Osteocyte (in vitro differentiated cells): ENCODE results near the gene TTC27. TPM values are rescaled to one million over a fixed set of nuclear protein-coding genes. Genes with fewer than 3 reads are reported as not detected.

ENCODE experiments used
- DNase-seq: peaks from one replicate; pipeline ENCODE4 v3.0.0; 2021; ENCODE audit warnings: mixed read lengths; ENCODE audit not compliant: unreplicated experiment; ENCODE audit errors: extremely low spot score
- H3K27ac Mint-ChIP-seq: one replicate; pipeline ENCODE4 v1.8.0; 2021; ENCODE audit warnings: mild to moderate bottlenecking, mixed read lengths; ENCODE audit not compliant: unreplicated experiment
- H3K27me3 Mint-ChIP-seq: one replicate; pipeline ENCODE4 v1.8.0; 2021; ENCODE audit warnings: mixed read lengths; ENCODE audit not compliant: unreplicated experiment
- H3K36me3 Mint-ChIP-seq: one replicate; pipeline ENCODE4 v1.8.0; 2021; ENCODE audit warnings: mixed read lengths; ENCODE audit not compliant: unreplicated experiment
- H3K4me1 Mint-ChIP-seq: one replicate; pipeline ENCODE4 v1.8.0; 2021; ENCODE audit warnings: mixed read lengths; ENCODE audit not compliant: unreplicated experiment
- H3K4me3 Mint-ChIP-seq: one replicate; pipeline ENCODE4 v1.8.0; 2021; ENCODE audit warnings: mild to moderate bottlenecking, moderate library complexity, mixed read lengths; ENCODE audit not compliant: unreplicated experiment
- H3K9me3 Mint-ChIP-seq: one replicate; pipeline ENCODE4 v1.8.0; 2021; ENCODE audit warnings: mixed read lengths; ENCODE audit not compliant: unreplicated experiment
- total RNA-seq: library from RNA; stranded (reverse); gene quantifications from 2 replicates; pipeline ENCODE4 v1.2.1, GENCODE V29; 2021
- TF ChIP-seq, protein P1 (sequence below): fragments of 200-600 bp; sonication (generic); IDR thresholded peaks from 2 replicates; pipeline ENCODE4 v1.5.0; 2021; ENCODE audit warnings: antibody characterized with exemption, mild to moderate bottlenecking, moderate library complexity

TTC27 gene
- total RNA-seq, 1 donor from 2014 or later, result 14.2 TPM

DNA sequence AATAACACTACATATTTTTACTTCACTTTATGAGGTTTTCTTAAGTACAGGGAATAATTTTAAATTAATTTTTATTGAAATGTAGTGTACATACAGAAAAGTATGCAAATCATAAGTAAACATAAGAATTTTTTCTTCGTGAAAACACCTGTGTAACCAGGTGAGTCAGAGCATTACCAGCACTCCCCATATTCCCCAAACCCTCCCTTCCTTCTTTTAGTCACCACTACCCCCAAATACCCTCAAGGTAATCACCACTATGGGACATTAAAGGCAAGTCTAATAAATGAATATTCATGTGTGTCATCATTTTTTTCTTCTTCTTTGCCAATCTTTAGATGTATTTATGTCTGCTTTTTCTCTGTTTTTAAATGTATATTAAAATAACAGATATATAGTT is 179.0 kb downstream of the TTC27 start:
- Mint-ChIP-seq H3K4me3 (no peak overlapping the region), H3K27ac (no peak overlapping the region), H3K9me3 (peaks cover 1% of the 10 kb centered on the region), H3K36me3 (peaks cover 10% of the 10 kb centered on the region), H3K4me1 (peaks cover 20% of the 10 kb centered on the region), H3K27me3 (no peaks in the 10 kb centered on the region)
- TF ChIP-seq, protein P1, sequence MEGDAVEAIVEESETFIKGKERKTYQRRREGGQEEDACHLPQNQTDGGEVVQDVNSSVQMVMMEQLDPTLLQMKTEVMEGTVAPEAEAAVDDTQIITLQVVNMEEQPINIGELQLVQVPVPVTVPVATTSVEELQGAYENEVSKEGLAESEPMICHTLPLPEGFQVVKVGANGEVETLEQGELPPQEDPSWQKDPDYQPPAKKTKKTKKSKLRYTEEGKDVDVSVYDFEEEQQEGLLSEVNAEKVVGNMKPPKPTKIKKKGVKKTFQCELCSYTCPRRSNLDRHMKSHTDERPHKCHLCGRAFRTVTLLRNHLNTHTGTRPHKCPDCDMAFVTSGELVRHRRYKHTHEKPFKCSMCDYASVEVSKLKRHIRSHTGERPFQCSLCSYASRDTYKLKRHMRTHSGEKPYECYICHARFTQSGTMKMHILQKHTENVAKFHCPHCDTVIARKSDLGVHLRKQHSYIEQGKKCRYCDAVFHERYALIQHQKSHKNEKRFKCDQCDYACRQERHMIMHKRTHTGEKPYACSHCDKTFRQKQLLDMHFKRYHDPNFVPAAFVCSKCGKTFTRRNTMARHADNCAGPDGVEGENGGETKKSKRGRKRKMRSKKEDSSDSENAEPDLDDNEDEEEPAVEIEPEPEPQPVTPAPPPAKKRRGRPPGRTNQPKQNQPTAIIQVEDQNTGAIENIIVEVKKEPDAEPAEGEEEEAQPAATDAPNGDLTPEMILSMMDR, result no peak
- DNase-seq, result no peak

DNA sequence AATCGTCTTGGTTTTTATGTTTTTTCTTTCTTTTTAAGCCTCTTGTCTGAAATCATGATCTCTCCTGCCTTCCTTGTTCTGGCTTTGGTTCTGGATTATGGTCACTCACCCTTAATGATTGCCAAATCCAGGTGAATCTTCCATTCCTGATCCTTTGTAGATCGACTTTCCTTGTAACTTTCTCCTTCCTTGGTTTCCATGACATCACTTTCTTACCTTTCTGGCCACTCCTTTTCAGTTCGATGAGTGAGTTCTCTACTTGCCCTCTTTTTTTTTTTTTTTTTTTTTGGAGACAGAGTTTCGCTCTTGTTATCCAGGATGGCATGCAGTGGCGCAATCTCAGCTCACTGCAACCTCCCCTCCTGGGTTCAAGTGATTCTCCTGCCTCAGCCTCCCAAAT is 179.8 kb downstream of the TTC27 start:
- Mint-ChIP-seq H3K27me3 (no peaks in the 10 kb centered on the region), H3K36me3 (peaks cover 10% of the 10 kb centered on the region), H3K27ac (no peak overlapping the region), H3K4me3 (no peak overlapping the region), H3K4me1 (peaks cover 24% of the 10 kb centered on the region), H3K9me3 (peaks cover 4% of the 10 kb centered on the region)
- DNase-seq, result no peak
- TF ChIP-seq, protein P1, result no peak

DNA sequence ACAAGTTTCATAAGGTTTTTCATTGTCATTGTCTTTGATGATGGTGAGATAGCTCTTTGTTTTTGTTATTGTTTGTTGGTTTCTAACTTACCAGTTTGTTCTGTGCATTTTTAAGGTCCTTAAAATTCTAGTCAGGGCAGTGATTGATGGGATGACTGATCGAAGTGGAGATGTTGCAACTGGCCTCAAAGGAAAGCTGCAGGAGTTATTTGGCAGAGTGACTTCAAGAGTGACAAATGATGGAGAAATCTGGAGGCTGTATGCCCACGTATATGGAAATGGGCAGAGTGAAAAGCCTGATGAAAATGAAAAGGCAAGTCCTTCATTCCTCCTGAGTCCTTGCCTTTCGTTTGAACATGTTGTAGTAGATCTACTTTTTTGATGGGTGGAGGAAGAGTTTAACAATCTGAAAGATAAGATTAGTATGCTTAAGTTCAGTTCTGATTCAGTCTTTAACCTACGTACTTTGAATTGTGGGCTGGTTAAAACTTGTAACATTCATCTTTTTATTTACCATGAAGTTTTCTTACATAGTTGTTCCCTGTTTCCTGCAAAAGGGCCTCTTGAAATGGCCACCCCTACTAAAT is 183.2 kb downstream of the TTC27 start:
- H3K36me3 Mint-ChIP-seq, result peaks cover 10% of the 10 kb centered on the region
- DNase-seq, result no peak
- peak overlapping the region; percentile 79 for H3K27ac Mint-ChIP-seq
- H3K9me3 Mint-ChIP-seq, result peaks cover 4% of the 10 kb centered on the region
- H3K4me1 Mint-ChIP-seq, result peaks cover 21% of the 10 kb centered on the region
- TF ChIP-seq, protein P1, result no peak
- no peak overlapping the region for H3K4me3 Mint-ChIP-seq
- H3K27me3 Mint-ChIP-seq, result no peaks in the 10 kb centered on the region

DNA sequence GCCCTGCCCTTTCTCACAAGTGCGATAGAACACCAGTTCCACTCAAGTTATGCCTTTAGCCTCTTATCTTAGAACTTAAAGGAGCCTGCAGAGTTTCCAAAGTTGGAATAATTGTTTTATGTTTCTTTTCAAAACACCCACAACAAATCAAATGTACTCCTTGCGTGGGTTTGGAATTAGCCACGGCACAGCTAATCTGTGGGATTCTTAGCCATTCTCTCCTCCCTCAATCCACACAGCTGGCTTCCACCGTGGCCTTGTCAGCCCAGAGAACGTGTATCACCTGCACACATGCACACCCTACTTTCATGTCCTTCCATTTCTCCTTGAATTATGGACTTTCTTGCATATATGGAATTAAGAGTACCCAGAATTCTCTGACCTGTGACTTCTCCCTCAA is 183.8 kb downstream of the TTC27 start:
- H3K27me3 Mint-ChIP-seq, result no peaks in the 10 kb centered on the region
- DNase-seq, result no peak
- peak overlapping the region; percentile 79 for H3K27ac Mint-ChIP-seq
- peaks cover 21% of the 10 kb centered on the region for H3K4me1 Mint-ChIP-seq
- peaks cover 10% of the 10 kb centered on the region for H3K36me3 Mint-ChIP-seq
- TF ChIP-seq, protein P1, result no peak
- H3K4me3 Mint-ChIP-seq, result no peak overlapping the region
- peaks cover 4% of the 10 kb centered on the region for H3K9me3 Mint-ChIP-seq

DNA sequence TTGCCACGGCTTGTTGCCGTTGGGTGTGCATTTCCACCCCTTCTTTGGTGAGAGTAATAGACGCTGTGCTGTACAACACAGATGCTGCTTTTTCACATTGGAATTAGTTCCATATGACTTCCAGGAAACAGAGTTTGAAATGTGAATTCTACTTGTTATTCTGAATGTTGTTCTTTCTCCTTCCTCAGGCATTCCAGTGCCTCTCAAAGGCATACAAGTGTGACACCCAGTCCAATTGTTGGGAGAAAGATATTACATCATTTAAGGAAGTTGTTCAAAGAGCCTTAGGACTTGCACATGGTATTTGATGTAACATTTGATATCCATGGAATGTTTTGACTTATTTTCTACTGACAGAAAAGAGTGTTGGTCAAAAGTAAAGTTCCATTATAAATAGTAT is 184.5 kb downstream of the TTC27 start:
- peaks cover 4% of the 10 kb centered on the region for H3K9me3 Mint-ChIP-seq
- no peak for DNase-seq
- TF ChIP-seq, protein P1, result no peak

More for the DNA sequence above, 184.5 kb downstream of the TTC27 start:
- Mint-ChIP-seq H3K27me3 (no peaks in the 10 kb centered on the region), H3K36me3 (peaks cover 10% of the 10 kb centered on the region), H3K27ac (peak overlapping the region; percentile 79), H3K4me1 (peaks cover 21% of the 10 kb centered on the region), H3K4me3 (no peak overlapping the region)
